Adrenal gland (tissue), 5 donors: ENCODE data around the gene CHST8.

ENCODE experiments used
- POLR2A ChIP-seq, 2 donors: fragments of 450-650 bp; IDR thresholded peaks; one replicate each; pipeline ENCODE4 v1.6.1; 2017; ENCODE audit warnings: antibody characterized with exemption in 2 of 2, mild to moderate bottlenecking in 2 of 2, moderate library complexity in 1 of 2
- TF ChIP-seq, protein P1 (sequence below), 6 experiments: fragments of 450-650 bp in 4 of 6; fragments of 200-600 bp in 2 of 6; sonication (generic) in 1 of 6; IDR thresholded peaks; 1 replicate in 5 of 6; 2 replicates in 1 of 6; pipeline versions ENCODE4 v1.5.1 to v1.8.0; 2016 to 2021; ENCODE audit warnings: antibody characterized with exemption in 6 of 6, mild to moderate bottlenecking in 2 of 6, moderate library complexity in 1 of 6
- donor health status: DM: no; HTN: no; CAD: no.

DNA sequence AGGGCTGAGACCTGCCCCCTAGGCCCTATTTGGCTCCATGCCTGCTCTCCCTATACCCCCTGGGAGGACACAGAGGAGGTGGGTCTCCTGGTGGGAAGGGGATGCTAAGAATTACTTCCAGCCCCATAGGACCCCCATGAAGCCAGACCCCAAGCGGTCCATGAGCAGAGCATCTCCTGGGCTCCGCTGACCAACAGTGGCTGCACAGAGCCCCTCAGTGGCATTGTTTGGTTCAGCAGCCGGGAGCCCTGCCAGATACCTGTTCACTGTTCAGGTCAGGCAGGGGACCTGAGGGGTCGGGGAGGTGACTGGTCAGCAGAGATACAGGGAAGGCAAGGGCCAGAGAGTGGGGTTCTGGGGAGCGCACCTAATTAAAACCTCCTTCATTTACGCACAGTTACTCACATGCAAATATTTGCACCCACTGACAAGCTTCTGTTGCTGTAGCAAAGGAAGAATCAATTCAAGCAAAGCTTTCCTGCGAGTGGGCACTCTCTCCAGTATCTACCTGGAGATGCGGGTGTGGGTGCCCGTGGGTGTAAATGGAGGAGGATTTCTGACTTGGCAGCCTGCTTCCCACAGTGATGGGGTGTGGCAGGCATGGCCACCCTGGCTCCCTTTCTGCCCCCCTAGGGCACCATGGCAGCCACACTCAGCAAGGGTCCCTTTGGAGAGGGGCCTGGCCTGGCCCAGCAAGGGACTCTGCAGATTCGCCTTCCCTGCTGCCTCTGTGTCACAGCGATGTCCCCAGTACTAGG lies 83.5 kb downstream of the CHST8 start:
- no peak for TF ChIP-seq POLR2A (IDR thresholded peaks at IDR 0.05)
- TF ChIP-seq, protein P1, sequence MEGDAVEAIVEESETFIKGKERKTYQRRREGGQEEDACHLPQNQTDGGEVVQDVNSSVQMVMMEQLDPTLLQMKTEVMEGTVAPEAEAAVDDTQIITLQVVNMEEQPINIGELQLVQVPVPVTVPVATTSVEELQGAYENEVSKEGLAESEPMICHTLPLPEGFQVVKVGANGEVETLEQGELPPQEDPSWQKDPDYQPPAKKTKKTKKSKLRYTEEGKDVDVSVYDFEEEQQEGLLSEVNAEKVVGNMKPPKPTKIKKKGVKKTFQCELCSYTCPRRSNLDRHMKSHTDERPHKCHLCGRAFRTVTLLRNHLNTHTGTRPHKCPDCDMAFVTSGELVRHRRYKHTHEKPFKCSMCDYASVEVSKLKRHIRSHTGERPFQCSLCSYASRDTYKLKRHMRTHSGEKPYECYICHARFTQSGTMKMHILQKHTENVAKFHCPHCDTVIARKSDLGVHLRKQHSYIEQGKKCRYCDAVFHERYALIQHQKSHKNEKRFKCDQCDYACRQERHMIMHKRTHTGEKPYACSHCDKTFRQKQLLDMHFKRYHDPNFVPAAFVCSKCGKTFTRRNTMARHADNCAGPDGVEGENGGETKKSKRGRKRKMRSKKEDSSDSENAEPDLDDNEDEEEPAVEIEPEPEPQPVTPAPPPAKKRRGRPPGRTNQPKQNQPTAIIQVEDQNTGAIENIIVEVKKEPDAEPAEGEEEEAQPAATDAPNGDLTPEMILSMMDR (IDR thresholded peaks at IDR 0.05), result no peak
